HepG2 (cell line): ENCODE data around the gene RPTOR. TPM values are rescaled to one million over a fixed set of nuclear protein-coding genes. Genes with fewer than 3 reads are reported as not detected.

Experiments
- AKAP8 ChIP-seq: sonication (generic); formaldehyde crosslinking; IDR thresholded peaks from 2 replicates; pipeline ENCODE4 v1.5.1; 2020; ENCODE audit warnings: mild to moderate bottlenecking, missing genetic modification reagents
- CBX1 ChIP-seq: IDR thresholded peaks from one replicate; pipeline ENCODE4 v1.6.1; 2016; ENCODE audit warnings: antibody characterized with exemption, low read depth
- GLI4 ChIP-seq: sonication (generic); formaldehyde crosslinking; IDR thresholded peaks from 2 replicates; pipeline ENCODE4 v1.5.1; 2020; ENCODE audit warnings: missing genetic modification reagents, mild to moderate bottlenecking, moderate library complexity, borderline replicate concordance
- HOXD1 ChIP-seq: sonication (generic); formaldehyde crosslinking; IDR thresholded peaks from 2 replicates; pipeline ENCODE4 v1.5.0; 2020; ENCODE audit warnings: missing genetic modification reagents
- TCF12 ChIP-seq, 2 experiments: fragments of 450-650 bp in 1 of 2; sonication (generic) in 1 of 2; formaldehyde crosslinking in 1 of 2; IDR thresholded peaks; 2 replicates each; pipeline versions ENCODE4 v1.6.1 to v1.8.0; 2017 to 2022; ENCODE audit warnings: antibody characterized with exemption in 1 of 2, mild to moderate bottlenecking in 1 of 2, missing genetic modification reagents in 1 of 2, moderate library complexity in 1 of 2
- WIZ ChIP-seq: sonication (generic); formaldehyde crosslinking; IDR thresholded peaks from 2 replicates; pipeline ENCODE4 v1.5.1; 2020; ENCODE audit warnings: mild to moderate bottlenecking, missing genetic modification reagents
- ZNF264 ChIP-seq: sonication (generic); formaldehyde crosslinking; IDR thresholded peaks from 2 replicates; pipeline ENCODE4 v1.4.0; 2020; ENCODE audit warnings: missing genetic modification reagents
- ZNF549 ChIP-seq: sonication (generic); formaldehyde crosslinking; IDR thresholded peaks from 2 replicates; pipeline ENCODE4 v1.5.0; 2020; ENCODE audit warnings: missing genetic modification reagents
- ZNF563 ChIP-seq: sonication (generic); formaldehyde crosslinking; IDR thresholded peaks from 2 replicates; pipeline ENCODE4 v1.8.0; 2022; ENCODE audit warnings: mild to moderate bottlenecking, moderate library complexity, missing genetic modification reagents
- ZNF670 ChIP-seq: sonication (generic); formaldehyde crosslinking; IDR thresholded peaks from 2 replicates; pipeline ENCODE4 v1.8.0; 2022; ENCODE audit warnings: mild to moderate bottlenecking, missing genetic modification reagents, borderline replicate concordance
- ZNF746 ChIP-seq: sonication (generic); formaldehyde crosslinking; IDR thresholded peaks from 2 replicates; pipeline ENCODE4 v1.8.0; 2022; ENCODE audit warnings: mild to moderate bottlenecking, missing genetic modification reagents
- polyA plus RNA-seq, 8 experiments: library from polyadenylated mRNA; depleted of rRNA in 3 of 8; stranded (reverse) in 7 of 8; unstranded in 1 of 8; fragments of >200 nt; fragmentation: Illumina TruSeq in 4 of 8; extraction: Trizol in 4 of 8; gene quantifications; 2 replicates each; pipeline versions ENCODE4 v1.2.1 to v1.2.3, GENCODE V29; 2011 to 2016; ENCODE audit warnings: low read depth in 4 of 8, missing spikeins in 1 of 8, mixed read lengths in 1 of 8; ENCODE audit not compliant: insufficient read depth in 1 of 8
- total RNA-seq, 5 experiments: library from RNA; depleted of rRNA; stranded (reverse); fragments of >200 nt; fragmentation: Illumina TruSeq; extraction: Trizol; gene quantifications; 2 replicates each; pipeline ENCODE4 v1.2.3, GENCODE V29; 2016; ENCODE audit warnings: low read depth in 1 of 5
- TF ChIP-seq, protein P1 (sequence below): sonication (generic); formaldehyde crosslinking; IDR thresholded peaks from 2 replicates; pipeline ENCODE4 v1.4.0; 2020; ENCODE audit warnings: mild to moderate bottlenecking, missing genetic modification reagents
- TF ChIP-seq, protein P2 (sequence below): sonication (generic); formaldehyde crosslinking; IDR thresholded peaks from 2 replicates; pipeline ENCODE4 v1.4.0; 2020; ENCODE audit warnings: missing genetic modification reagents

Gene RPTOR
- total and polyA plus RNA-seq, 2 of the 13 experiments (the other 11 are each of a cell fraction or from before 2014, with no cell fraction given) = 6.6 to 25.3 TPM

DNA sequence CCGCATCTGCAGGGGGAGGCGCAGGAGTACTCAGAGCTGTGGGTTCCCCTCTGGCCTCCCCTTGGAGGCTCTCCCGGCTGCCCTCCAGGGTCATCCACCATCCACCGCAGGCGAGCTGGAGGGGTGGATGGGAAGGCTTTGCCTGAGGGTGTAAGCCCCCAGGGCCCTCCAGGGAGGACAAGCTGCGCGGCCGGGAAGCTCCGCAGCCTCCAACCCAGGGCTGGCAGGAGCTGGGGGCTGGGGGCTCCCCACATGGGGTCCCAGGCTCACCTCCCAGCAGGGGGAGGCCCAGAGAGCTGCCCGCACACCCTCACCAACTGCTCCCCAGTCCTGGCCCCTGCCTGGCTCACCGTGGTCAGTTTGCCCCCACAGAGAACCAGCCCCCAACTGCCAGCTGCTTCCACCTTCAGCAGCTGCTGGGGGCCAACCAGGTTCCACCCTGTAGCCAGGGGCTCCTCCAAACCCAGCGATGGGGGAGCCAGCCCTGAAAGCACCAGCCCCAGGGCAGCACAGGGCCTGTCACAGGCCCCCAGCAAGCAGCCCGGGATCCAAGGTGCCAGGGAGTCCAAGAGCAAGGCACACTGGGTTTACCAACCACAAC lies 427.2 kb downstream of the RPTOR start (continued):
- no peak for TF ChIP-seq TCF12 (IDR thresholded peaks at IDR 0.05)
- TF ChIP-seq TCF12 (CRISPR knock-in tag; IDR thresholded peaks at IDR 0.05) = no peak
- no peak for TF ChIP-seq ZNF746 (CRISPR knock-in tag)
- no peak for TF ChIP-seq ZNF549 (CRISPR knock-in tag)
- TF ChIP-seq AKAP8 (CRISPR knock-in tag) = no peak
- no peak for TF ChIP-seq ZNF264 (CRISPR knock-in tag)
- TF ChIP-seq, protein P1, sequence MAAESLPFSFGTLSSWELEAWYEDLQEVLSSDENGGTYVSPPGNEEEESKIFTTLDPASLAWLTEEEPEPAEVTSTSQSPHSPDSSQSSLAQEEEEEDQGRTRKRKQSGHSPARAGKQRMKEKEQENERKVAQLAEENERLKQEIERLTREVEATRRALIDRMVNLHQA (CRISPR knock-in tag) = no peak
- TF ChIP-seq ZNF563 = no peak
- TF ChIP-seq, protein P2, sequence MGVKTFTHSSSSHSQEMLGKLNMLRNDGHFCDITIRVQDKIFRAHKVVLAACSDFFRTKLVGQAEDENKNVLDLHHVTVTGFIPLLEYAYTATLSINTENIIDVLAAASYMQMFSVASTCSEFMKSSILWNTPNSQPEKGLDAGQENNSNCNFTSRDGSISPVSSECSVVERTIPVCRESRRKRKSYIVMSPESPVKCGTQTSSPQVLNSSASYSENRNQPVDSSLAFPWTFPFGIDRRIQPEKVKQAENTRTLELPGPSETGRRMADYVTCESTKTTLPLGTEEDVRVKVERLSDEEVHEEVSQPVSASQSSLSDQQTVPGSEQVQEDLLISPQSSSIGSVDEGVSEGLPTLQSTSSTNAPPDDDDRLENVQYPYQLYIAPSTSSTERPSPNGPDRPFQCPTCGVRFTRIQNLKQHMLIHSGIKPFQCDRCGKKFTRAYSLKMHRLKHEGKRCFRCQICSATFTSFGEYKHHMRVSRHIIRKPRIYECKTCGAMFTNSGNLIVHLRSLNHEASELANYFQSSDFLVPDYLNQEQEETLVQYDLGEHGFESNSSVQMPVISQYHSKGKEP = no peak
- no peak for TF ChIP-seq WIZ
- no peak for TF ChIP-seq GLI4 (CRISPR knock-in tag)
- TF ChIP-seq HOXD1 (CRISPR knock-in tag) = no peak
- no peak for TF ChIP-seq ZNF670 (CRISPR knock-in tag)
- no peak for TF ChIP-seq CBX1
- TF ChIP-seq, all 625 proteins: peak for 4
